Hematopoietic multipotent progenitor cell treated with erythropoietin and hydrocortisone succinate and interleukin-3 and kit ligand, for 4 days (in vitro differentiated cells): ENCODE results near the gene OR52K1.
"Not testable (repeated sequence)": the region's sequence is repeated elsewhere in the genome, so short reads cannot be mapped to it uniquely, and the experiment has no call there.

Source experiments
- DNase-seq: peaks from one replicate; pipeline ENCODE4 v3.0.0-alpha.2; 2015

The OR52K1 gene

DNA sequence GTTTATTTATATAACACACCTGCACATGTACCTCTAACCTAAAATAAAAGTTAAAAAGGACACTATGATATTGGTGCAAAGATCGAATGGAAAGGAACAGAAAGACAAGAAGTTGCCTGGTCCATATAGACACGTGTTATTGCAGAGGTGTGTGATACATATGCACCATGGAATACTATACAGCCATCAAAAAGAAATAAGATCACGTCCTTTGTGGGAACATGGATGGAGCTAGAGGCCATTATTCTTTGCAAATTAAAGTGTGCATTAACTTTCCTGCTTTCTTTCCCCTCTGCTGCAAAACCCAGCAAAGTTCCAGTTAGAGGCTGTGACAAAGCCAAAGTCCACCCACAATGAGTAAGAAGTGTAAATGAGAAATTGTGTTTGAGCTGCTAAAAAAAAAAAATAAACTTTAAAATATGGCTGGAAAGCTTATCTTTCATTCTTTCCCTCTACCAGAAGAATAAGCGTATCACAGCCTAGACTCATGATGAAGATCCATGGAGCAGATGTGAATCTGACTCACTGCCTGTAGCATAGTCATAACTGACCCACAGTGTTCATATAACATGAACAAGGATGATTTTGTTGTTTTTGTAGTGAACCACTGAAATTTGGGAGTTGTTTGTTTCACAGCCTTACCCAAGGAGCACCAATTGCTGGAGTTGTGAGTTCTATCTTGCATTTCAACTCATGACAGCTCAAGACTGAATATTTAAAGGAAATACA lies 9.6 kb downstream of the OR52K1 start:
- DNase-seq: no peak

DNA sequence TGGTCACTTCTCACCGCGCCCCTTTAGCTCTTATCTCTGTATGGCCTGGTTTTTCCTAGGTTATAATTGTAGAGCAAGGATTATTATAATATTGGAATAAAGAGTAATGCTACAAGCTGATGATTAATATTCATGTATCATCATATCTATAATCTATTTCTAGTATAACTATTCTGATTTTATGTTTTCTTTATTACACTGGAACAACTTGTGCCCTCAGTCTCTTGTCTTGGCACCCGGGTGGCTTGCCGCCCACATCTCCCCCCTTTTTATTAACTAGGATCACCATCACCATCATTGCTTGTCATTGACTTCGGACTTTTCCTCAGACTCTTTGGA lies 11.0 kb downstream of the OR52K1 start:
- no peak for DNase-seq

DNA sequence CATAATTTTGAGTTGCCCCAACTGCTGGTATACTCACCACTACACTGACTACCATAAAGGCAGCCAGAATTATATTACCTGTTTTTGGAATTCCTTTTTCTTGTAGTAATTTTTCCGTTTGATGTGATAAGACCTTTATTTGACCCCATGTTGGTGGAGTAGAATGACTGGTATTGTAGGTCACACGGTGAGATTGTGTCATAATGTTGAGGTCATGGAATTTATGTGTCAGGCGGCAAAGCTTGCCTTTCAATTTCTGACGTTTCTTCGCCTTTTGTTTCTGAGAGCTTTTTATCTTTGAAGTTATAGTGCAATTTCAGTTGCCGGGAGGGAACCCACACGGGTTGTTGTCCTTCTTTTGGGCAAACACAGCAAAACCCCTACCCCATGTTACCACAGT lies 13.0 kb downstream of the OR52K1 start:
- no peak for DNase-seq

DNA sequence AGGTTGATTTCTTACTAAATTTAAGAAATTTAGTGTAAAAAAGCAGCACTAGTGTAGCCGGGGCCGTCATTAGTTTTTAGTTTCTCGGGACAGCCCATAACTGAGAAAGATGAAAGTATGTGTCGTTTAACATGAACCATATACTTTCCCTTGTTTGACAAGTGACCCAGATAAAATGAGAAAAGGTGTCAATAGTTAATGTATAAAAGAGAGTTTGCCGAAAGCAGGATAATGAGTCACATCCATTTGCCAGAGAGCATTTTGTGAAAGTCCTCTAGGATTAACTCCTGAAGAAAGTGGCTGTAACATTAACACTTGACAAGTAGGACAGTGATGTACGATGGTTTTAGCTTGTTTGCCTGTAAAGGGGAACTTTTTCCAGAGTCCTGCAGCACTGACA lies 13.5 kb downstream of the OR52K1 start:
- DNase-seq: no peak

DNA sequence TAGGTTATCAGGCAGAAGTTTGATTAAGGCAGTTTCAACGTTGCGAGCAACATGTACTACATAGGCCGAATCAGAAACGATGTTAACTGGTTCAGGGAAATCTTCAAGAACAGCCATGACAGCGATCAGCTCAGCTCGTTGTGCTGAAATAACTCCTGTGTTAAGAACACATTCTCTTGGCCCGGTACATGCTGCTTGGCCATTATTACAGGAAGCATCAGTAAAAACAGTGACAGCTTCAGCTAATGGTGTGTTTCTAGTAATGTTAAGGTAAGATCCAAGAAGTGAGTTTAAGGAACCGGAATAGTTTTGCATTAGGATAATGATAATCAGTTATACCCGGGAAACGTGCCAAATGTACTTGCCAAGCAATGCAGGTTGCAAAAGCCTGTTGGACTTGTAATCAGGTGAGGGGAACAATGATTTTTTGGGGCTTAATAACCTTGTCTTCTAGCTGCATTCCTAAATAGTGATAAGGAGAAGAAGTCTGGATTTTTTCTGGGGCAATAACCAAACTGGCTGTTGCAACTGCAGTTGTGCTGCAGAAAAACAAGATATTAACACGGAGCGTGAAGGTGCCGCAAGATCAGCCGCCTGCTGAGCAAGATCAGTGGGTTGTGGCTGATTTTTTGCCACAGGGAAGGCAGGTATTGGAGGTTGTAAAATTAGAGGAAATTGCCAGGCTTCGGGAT lies 14.3 kb downstream of the OR52K1 start:
- no peak for DNase-seq

DNA sequence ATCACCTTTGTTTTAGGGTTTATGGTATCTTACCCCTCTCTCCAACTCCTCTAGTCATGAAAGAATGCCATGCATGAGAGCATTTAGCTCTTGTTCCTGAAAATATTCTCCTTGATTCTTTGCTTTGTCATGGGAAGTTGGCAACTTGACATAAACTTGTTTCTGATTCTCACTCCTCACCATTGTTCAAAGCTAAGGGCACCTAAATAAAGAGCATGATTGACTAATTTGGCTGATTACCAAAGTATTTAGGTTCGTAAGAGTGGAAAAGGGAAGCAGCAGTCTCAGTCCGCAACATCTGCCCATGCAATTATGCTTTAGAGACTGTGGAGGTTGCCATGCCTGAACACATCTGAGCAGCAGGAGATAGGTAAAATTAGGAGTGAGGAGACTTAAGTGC lies 26.4 kb downstream of the OR52K1 start:
- DNase-seq: peak; percentile 5

DNA sequence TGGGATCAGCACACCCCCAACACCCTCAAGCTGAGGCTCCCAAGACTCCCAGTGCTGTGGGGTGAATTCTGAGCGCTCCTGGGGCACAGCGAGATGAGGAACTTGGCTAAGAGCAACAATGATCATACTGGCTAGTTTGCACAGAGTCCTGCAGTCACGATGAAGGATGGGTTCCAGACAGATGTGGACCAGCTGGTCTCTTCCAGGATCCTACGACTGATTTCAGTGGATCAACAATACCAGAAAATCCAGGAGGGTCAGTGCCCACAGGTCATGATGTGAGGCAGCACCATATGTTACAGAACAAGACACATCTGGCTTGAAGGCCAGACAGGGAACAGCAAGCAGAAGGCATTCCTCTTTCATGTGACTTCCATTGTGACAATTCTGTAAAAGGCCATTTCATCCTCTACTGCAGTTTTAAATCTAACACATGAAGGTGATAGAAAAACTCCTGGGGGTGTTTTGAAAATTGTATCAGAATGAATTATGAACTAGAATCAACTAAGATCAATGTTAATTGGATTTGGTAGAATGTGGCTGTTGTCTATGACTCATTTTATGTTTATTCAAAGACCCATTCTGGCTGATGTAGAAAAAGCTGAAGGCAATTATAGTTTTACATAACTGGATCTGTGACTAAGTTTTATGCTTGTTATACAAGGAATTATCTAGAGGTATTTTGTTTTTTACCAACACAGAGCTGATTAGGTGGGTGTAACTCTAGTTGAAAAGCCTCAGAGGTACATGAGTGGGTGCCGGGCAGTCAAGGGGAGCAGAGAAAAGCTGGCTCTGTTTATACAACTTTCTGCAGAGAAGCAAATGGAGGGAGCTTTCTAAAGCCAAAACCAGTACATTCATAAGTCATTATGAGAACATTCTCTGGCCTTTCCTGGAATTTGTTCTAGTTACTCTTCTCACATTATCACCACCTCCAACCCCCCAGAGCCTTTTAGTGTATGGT lies 29.1 kb downstream of the OR52K1 start:
- DNase-seq: no peak

DNA sequence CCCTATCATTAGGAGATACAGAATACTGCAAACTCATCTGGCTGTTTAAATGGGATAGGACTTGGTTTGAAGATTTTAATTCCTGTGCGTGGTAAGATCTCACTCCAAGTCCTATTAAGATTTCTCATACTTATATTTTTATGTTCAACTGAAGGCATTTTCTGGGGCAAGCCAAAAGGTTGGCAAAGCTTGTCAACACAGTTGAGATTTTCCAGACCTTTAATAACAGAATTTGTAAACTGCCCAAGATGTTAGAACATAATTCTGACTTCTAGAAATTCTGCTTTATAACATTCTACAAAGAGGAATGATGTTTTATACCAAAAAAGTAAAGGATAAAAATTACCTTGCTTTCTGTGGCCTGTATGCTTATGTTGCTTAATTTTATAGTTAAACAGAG lies 31.8 kb downstream of the OR52K1 start:
- DNase-seq: no peak

DNA sequence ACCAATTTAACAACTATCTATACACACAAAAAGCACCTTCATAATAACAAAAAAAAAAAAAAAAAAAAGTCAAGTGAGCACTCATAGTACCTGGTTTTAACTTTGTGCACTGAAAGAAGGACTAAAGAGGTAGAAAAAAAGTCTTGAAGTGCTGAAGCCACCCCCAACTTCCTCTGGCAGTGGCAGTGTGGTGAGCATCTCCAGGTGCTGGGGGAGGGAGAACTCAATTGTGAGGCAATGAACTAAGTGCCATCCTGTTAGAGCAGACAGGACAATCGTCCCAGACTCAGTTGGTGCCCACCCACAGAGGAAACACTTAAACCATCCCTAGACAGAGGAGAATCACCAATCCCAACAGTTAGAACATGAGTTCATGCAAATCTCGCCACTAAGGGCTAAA lies 39.9 kb downstream of the OR52K1 start:
- no peak for DNase-seq

DNA sequence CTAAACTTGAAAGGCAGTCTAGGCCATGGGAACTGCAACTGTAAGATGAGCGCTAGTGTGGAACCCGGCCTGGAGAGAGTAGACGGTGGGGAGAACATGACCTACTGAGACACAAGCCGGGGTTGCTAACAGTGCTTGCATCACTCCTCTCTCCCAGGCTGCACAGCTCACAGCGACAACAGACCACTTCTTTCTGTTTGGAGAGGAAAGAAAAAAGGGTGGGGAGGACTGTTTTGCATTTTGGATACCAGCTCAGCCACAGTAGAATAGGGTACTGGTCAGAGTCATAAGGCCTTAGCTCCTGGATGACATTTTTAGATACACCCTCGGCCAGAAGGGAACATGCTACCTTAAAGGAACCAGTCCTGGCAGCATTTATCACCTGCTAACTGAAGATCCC lies 40.3 kb downstream of the OR52K1 start:
- no peak for DNase-seq

DNA sequence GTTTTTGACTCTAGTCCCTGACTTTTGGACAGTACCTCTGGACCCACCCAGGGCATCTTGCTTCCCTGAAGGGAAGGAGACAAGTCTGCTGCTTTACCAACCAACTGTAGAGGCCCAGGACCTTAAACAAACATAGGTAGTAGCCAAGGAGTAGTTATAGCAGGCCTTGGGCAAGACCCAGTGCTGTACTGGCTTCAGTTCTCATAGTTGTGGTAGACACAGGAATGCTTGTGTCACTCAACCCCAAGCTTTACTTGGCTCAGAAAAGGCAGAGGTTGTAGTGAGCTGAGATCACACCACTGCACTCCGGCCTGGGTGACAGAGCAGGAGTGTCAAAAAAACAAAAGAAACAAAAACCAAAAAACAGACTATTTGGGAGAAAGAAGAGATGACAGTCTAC lies 41.2 kb downstream of the OR52K1 start:
- DNase-seq: no peak

DNA sequence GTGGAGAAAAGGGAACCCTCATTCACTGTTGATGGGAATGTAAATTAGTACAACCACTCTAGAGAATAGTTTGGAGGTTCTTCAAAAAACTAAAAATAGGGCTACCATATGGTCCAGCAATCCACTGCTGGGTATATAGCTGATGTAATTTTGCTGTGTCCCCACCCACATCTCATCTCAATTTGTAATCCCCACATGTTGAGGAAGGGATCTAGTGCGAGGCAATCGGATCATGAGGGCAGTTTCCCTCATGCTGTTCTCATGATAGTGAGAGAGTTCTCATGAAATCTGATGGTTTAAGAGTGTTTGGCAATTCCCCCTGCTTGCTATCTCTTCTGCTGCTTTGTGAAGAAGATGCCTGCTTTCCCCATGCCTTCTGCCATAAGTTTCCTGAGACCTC lies 45.5 kb downstream of the OR52K1 start:
- DNase-seq: no peak

DNA sequence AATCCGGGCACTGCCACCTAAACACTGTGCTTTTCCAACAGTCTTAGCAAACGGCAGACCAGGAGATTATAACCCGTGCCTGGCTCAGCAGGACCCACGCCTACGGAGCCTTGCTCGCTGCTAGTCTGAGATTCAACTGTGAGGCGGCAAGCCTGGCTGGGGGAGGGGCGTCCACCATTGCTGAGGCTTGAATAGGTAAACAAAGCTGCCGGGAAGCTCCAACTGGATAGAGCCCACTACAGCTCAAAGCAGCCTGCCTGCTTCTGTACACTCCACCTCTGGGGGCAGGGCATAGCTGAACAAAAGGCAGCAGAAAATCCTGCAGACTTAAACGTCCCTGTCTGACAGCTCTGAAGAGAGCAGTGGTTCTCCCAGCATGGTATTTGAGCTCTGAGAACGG lies 49.2 kb downstream of the OR52K1 start:
- not testable (repeated sequence) for DNase-seq

DNA sequence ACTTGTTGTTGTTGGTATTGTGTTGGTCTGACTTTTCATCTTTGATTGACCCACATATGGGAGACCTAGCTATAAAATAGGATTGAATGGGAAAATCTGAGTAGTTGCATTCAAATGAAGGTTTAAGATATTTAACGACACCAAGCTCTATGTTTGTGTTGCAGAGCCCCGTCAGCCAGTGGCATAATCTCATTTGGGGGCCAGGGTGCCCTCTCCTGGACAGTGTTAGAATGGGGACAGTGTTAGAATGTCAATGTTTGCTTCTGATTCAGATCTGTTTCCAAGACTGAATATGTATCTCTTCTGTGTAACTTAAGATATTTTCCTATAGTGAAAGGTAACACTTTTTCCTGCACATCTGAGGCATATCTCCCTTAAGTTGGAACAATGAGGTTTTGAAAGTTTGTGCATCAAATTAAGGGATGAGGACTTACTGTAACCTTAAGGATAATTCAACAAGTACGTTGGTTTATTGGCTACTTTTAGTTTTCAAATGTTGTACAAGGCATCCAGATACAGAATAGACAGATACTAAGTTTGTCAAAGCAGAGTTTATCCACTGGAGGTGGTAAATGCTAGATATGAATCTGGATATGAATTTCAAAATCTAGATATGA lies 57.3 kb downstream of the OR52K1 start:
- DNase-seq: peak; percentile 72

DNA sequence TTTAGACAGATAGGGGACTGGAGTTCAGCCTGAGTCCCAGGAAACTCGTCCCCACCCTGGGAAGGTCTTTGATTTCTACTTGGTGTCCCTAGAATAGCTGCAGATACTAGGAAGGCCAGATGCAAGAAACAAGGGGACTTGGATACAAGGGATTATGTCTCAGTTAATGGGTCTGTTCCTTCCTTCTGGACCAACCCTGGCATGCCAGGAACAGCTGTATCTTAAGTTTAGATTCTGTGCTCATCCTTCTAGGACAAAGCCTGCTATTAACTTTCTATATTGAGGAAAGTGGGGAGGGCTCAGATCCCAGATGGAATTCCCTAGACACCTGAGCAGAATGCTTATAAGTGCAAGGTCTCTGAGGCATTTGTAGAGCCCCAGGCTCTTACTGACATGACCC lies 58.6 kb downstream of the OR52K1 start:
- no peak for DNase-seq
